ENCODE measurements around the gene ARID1B. TPM values are rescaled to one million over a fixed set of nuclear protein-coding genes. Genes with fewer than 3 reads are reported as not detected.
A peak's percentile ranks its signal among the peaks of the same experiment; 100 is the strongest.

ARID1B gene
- total and polyA plus RNA-seq, 2 of the 13 experiments (the other 11 are each of a cell fraction or from before 2014, with no cell fraction given), result 20.1 to 32.6 TPM

- Histone ChIP-seq H3K4me1 (ENCODE audit: insufficient read depth, low read length) (peaks cover 9% of the 10 kb centered on the region; the same call in 1 of the 2 replicates), H3K9ac (ENCODE audit: insufficient read depth, low read depth, low read length) (no peak overlapping the region), H3K36me3 (replicated peaks in 1 of 2; ENCODE audit: control insufficient read depth in 1 of 2, insufficient read depth in 2 of 2, low read length in 2 of 2) (peaks cover 0 to 11% of the 10 kb centered on the region in 2 experiments; a peak in 3 of 5 replicates), H3K4me3 (replicated peaks in 1 of 3; ENCODE audit: insufficient read depth in 1 of 3, low read depth in 2 of 3, low read length in 3 of 3) (no peak overlapping the region), H3K4me2 (ENCODE audit: low read depth, low read length) (no peak overlapping the region), H2AFZ (ENCODE audit: low read length) (no peak overlapping the region), H3K27me3 (ENCODE audit: control insufficient read depth in 1 of 2, insufficient read depth in 2 of 2, low read length in 2 of 2) (no peaks in the 10 kb centered on the region), H3K79me2 (ENCODE audit: insufficient read depth, low read length) (no peaks in the 10 kb centered on the region), H3K9me3 (ENCODE audit: low read length) (no peaks in the 10 kb centered on the region), H3K27ac (ENCODE audit: extremely low read length, insufficient read depth, low read length) (no peak overlapping the region), H4K20me1 (ENCODE audit: insufficient read depth, low read length) (no peaks in the 10 kb centered on the region)
- POLR2A ChIA-PET, result no interaction called here
- WGBS (ENCODE audit: low lambda C conversion rate), result 100% methylated on average over 4 of the region's 4 CpGs
- BruUV-seq (replicated peaks), result no TSS peak
- TF ChIP-seq CEBPB (IDR thresholded peaks at IDR 0.05; ENCODE audit: borderline replicate concordance, low read depth, low read length) (no peak), RBM22 (optimal IDR thresholded peaks at IDR 0.05; ENCODE audit: low read length) (peak; percentile 60)
- FAIRE-seq (no peak), DNase-seq (ENCODE audit: low spot score) (no peak), ATAC-seq (no peak)
- intact Hi-C loops (cut with micrococcal nuclease; ENCODE audit: unreplicated experiment) (no loop called here), in situ Hi-C loops (cut with HindIII; ENCODE audit: extremely low pct_ligation_motif_present, low pct_unique_long_range_greater_than_20kb) (no loop called here)
- CTCF ChIA-PET (ENCODE audit: low intra/inter-chr PET ratio, low total read pairs), result no interaction called here
These were observed 296.4 kb downstream of the ARID1B start for GRCh38 chr6:157073596-157073995.

GRCh38 chr6:157074969-157075368 is 297.8 kb downstream of the ARID1B start:
- intact Hi-C loops (cut with micrococcal nuclease; ENCODE audit: unreplicated experiment) (no loop called here), in situ Hi-C loops (cut with HindIII; ENCODE audit: extremely low pct_ligation_motif_present, low pct_unique_long_range_greater_than_20kb) (no loop called here)
- CTCF ChIA-PET (ENCODE audit: low intra/inter-chr PET ratio, low total read pairs), result no interaction called here
- Histone ChIP-seq H3K4me1 (ENCODE audit: insufficient read depth, low read length) (0 out of 2 replicates have a peak, but pooled peaks cover 5% of the 10 kb centered on the region), H3K9me3 (ENCODE audit: low read length) (no peaks in the 10 kb centered on the region), H4K20me1 (ENCODE audit: insufficient read depth, low read length) (no peaks in the 10 kb centered on the region), H2AFZ (ENCODE audit: low read length) (no peak overlapping the region), H3K36me3 (replicated peaks in 1 of 2; ENCODE audit: control insufficient read depth in 1 of 2, insufficient read depth in 2 of 2, low read length in 2 of 2) (peaks cover 0 to 11% of the 10 kb centered on the region in 2 experiments; a peak in 3 of 5 replicates), H3K9ac (ENCODE audit: insufficient read depth, low read depth, low read length) (no peak overlapping the region), H3K4me2 (ENCODE audit: low read depth, low read length) (no peak overlapping the region), H3K27me3 (ENCODE audit: control insufficient read depth in 1 of 2, insufficient read depth in 2 of 2, low read length in 2 of 2) (no peaks in the 10 kb centered on the region), H3K79me2 (ENCODE audit: insufficient read depth, low read length) (no peaks in the 10 kb centered on the region), H3K4me3 (replicated peaks in 1 of 3; ENCODE audit: insufficient read depth in 1 of 3, low read depth in 2 of 3, low read length in 3 of 3) (no peak overlapping the region), H3K27ac (ENCODE audit: extremely low read length, insufficient read depth, low read length) (no peak overlapping the region)
- TF ChIP-seq ZNF343 (CRISPR knock-in tag; IDR thresholded peaks at IDR 0.05) (no peak), DDIT3 (CRISPR knock-in tag; IDR thresholded peaks at IDR 0.05) (no peak), TEF (CRISPR knock-in tag; IDR thresholded peaks at IDR 0.05) (no peak), ZNF275 (CRISPR knock-in tag; IDR thresholded peaks at IDR 0.05; ENCODE audit: borderline replicate concordance) (no peak), ZNF780A (CRISPR knock-in tag; IDR thresholded peaks at IDR 0.05) (no peak), ZNF296 (CRISPR knock-in tag; conservative IDR thresholded peaks at IDR 0.05) (no peak)
- FAIRE-seq (no peak), DNase-seq (ENCODE audit: low spot score) (no peak), ATAC-seq (no peak)
- no TSS peak for BruUV-seq (replicated peaks)
- POLR2A ChIA-PET, result no interaction called here
- 98% methylated on average over 1 of the region's 1 CpG for WGBS (ENCODE audit: low lambda C conversion rate)
